IPS-18a (cell line): ENCODE results near the gene TTLL1.

Source experiments
- H3K27ac ChIP-seq: one replicate; pipeline ENCODE4 v1.5.1; 2013; ENCODE audit warnings: low read length
- H3K27me3 ChIP-seq: one replicate; pipeline ENCODE4 v1.6.1; 2013; ENCODE audit warnings: mild to moderate bottlenecking, low read length; ENCODE audit not compliant: control insufficient read depth, insufficient read depth
- H3K36me3 ChIP-seq: one replicate; pipeline ENCODE4 v1.6.1; 2013; ENCODE audit warnings: low read depth, low read length; ENCODE audit not compliant: control insufficient read depth
- H3K4me1 ChIP-seq: one replicate; pipeline ENCODE4 v1.6.1; 2013; ENCODE audit warnings: low read depth, low read length; ENCODE audit not compliant: control insufficient read depth
- H3K4me3 ChIP-seq: one replicate; pipeline ENCODE4 v1.5.1; 2013; ENCODE audit warnings: low read length
- H3K9ac ChIP-seq: one replicate; pipeline ENCODE4 v1.6.1; 2013; ENCODE audit warnings: mild to moderate bottlenecking, low read length, moderate library complexity
- H3K9me3 ChIP-seq: one replicate; pipeline ENCODE4 v1.6.1; 2013; ENCODE audit warnings: low read depth, low read length; ENCODE audit not compliant: control insufficient read depth

Gene TTLL1

DNA sequence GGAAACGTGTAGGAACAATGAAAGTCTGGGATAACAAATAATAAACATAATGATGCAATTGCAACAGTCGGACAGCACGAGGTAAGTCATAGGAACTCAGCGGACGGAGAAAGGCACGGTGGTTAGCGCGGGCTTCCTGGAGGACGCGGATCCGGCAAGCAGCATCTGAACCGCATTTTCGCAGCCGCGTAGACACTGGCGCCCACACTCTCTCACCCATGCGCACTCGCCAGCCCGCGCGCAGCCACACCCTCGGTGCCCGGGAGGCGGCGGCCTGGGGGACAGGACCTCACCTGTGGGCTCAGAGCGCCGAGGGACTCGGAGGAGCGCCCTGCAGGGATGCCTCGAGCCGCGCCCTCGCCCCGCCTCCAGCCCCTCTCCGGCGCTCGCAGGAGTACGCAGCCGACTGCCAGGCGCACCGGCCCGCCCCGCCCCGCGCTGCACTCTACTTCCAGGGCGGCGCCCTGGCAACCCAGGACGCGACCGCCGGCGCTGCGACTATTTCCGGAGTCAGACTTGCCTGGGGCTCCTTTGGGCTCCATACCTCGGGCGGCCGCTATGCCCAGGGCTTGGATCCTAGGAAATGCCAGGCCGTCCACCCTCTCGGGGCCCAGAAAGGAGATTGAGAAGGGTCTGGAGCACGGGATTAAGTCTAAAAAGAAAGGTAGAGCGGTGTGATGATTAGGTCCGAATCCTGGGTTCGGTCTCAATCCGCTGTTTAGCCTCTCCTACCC lies at the start of gene TTLL1:
Gene TTLL1, minus strand, starts transcription at position 408 of the 734 bp plus-strand sequence. CDS start 13,805 bp downstream, outside the sequence.
- H3K27me3 ChIP-seq = no peaks in the 10 kb centered on the region
- no peaks in the 10 kb centered on the region for H3K36me3 ChIP-seq
- no peaks in the 10 kb centered on the region for H3K9me3 ChIP-seq
- H3K4me1 ChIP-seq = peaks cover 3% of the 10 kb centered on the region
- peak within 1 kb of the TSS; percentile 87 for H3K4me3 ChIP-seq
- H3K27ac ChIP-seq = peak within 1 kb of the TSS; percentile 55
- H3K9ac ChIP-seq = peak within 1 kb of the TSS; percentile 72

DNA sequence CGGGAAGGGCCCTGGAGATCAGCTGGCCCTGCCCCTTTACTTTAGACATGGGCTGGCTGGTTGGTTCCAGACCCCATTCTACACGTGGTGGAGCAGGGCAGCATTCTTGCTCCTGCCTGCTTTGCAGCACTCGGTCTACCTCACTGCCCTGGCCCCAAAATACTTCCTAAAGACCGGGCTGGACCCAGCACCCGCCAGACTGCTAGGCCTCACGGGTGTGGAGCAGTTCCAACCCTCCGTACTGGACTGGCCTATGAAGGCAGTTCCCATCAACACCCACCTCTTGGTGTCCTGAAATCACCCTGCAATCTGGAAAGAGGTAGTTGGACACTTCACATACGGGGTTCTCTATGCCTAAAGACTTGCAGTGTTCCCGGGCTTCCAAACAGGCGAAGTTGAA lies 47.6 kb upstream of the TTLL1 start:
- no peaks in the 10 kb centered on the region for H3K4me1 ChIP-seq
- H3K9me3 ChIP-seq = no peaks in the 10 kb centered on the region
- H3K27me3 ChIP-seq = no peaks in the 10 kb centered on the region
- no peak overlapping the region for H3K4me3 ChIP-seq
- H3K36me3 ChIP-seq = peaks cover 42% of the 10 kb centered on the region
- H3K9ac ChIP-seq = no peak overlapping the region
- no peak overlapping the region for H3K27ac ChIP-seq

DNA sequence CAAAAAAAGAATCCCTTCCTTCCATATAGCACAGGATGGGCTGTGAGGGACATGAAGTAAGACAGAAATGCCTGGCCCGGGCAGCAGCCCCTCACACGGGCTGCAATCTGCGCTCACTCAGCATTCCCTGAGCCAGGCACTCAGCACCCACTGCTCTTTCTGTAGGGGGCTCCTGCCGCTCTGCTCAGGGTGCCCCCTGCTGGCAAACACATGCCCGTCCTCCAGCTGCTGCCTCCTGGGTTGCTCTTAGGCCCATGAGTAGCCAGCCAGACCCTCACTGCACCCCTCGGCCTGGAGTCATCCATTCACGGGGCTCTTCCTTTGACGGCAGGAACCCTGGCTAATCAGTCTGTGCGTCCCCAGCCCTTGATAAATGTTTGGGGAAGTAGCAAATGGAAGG lies 47.1 kb upstream of the TTLL1 start:
- no peaks in the 10 kb centered on the region for H3K9me3 ChIP-seq
- H3K36me3 ChIP-seq = peaks cover 45% of the 10 kb centered on the region
- no peak overlapping the region for H3K4me3 ChIP-seq
- H3K9ac ChIP-seq = no peak overlapping the region
- no peaks in the 10 kb centered on the region for H3K27me3 ChIP-seq
- H3K27ac ChIP-seq = no peak overlapping the region
- H3K4me1 ChIP-seq = no peaks in the 10 kb centered on the region

DNA sequence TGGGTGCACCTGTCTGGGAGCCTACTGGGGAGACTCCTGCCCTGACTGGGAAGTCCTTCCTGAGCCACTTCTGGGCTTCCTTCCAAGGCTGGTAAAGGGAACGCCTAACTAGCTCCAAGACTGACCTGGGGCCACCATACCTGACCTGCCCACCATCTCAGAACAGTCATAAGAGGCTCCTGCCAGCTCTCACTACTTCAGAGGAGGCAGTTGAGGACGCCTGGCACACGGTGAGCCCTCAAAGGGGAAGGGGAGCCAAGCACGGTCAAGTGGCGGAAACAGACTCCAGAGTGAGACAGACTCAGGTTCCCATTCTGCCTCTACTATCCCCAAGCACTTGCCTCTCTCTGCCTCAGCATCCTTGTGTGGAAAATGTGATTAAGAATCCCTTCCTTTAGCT lies 46.4 kb upstream of the TTLL1 start:
- Histone ChIP-seq H3K9ac (no peak overlapping the region), H3K9me3 (no peaks in the 10 kb centered on the region), H3K27ac (no peak overlapping the region), H3K4me3 (no peak overlapping the region), H3K27me3 (no peaks in the 10 kb centered on the region), H3K36me3 (peaks cover 38% of the 10 kb centered on the region), H3K4me1 (no peaks in the 10 kb centered on the region)

DNA sequence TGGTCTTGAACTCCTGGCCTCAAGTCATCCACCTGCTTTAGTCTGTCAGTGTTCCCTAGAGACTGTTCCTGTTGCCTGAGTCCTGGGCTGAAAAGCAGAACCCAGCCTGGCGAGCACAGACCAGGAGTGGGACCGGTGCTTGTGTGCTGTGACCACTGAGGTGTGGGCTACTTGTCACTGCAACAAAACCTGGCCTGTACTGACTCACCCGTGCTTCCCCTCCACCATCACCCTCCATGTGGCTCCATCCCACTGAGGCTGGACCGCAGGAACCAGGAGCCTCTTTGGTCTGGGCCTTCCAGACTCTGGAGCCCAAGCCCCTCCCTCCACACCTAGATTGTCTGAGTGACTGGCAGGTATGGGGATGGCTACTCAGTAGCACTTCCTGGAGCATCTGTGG lies 45.4 kb upstream of the TTLL1 start:
- peaks cover 5% of the 10 kb centered on the region for H3K4me1 ChIP-seq
- H3K36me3 ChIP-seq = peaks cover 32% of the 10 kb centered on the region
- no peak overlapping the region for H3K9ac ChIP-seq
- no peaks in the 10 kb centered on the region for H3K9me3 ChIP-seq
- H3K27me3 ChIP-seq = no peaks in the 10 kb centered on the region
- H3K27ac ChIP-seq = no peak overlapping the region
- no peak overlapping the region for H3K4me3 ChIP-seq

DNA sequence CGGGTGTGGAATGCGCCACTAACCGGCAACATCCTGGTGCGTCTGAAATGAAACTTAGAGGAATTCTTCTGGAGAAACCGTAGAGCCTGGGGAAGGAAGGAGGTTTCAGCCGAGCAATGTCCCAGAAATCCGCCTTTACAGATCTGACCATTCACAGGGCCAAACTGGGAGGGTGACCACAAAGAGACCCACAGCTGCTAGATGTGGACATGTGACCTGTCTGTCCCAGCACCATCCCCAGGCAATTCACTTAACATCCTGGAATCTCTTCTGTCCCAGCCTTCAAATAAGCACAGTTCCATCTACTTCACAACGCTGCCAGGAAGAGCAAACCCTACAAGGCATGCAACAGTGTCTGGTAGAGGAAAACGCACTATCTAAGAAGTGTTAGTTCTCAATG lies 44.2 kb upstream of the TTLL1 start:
- Histone ChIP-seq H3K36me3 (peaks cover 32% of the 10 kb centered on the region), H3K27ac (no peak overlapping the region), H3K9me3 (no peaks in the 10 kb centered on the region), H3K9ac (no peak overlapping the region), H3K4me1 (peaks cover 6% of the 10 kb centered on the region), H3K27me3 (no peaks in the 10 kb centered on the region), H3K4me3 (no peak overlapping the region)

DNA sequence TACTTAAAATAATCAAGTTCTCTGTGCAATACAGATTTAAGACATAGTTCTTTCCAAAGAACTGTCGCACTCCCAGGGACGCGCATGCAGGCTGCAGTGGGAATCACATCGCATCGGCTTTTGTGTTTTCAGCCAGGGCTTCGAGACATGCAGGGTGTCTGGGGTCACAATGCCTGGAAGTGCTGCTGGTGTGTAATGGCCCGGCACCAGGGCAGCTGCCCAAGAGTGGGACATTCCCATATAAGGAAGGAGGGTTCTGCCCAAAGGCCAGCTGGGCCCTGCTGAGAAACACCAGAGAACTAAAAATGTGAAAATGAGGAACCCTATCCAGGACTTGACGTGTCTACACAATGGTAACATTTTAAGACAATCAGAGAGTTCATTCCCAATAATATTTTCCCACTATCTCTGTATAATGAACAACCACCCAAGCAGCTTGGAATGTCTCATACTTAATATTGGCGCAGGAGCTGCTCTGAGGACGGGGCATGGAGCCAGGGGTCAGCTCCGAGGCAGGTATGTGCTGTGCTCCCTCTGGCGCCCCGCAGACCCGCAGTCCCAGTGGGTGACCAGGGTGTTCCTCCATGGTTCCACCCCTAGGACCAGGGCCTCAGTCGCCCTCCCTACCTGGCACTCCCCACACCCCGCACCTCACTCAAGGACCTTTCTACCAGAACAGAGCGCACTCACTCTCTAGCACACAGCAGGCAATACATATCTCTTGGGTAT lies 42.7 kb upstream of the TTLL1 start:
- peaks cover 22% of the 10 kb centered on the region for H3K36me3 ChIP-seq
- no peak overlapping the region for H3K4me3 ChIP-seq
- H3K9me3 ChIP-seq = no peaks in the 10 kb centered on the region
- peaks cover 6% of the 10 kb centered on the region for H3K4me1 ChIP-seq
- H3K27me3 ChIP-seq = no peaks in the 10 kb centered on the region
- H3K9ac ChIP-seq = no peak overlapping the region
- H3K27ac ChIP-seq = no peak overlapping the region

DNA sequence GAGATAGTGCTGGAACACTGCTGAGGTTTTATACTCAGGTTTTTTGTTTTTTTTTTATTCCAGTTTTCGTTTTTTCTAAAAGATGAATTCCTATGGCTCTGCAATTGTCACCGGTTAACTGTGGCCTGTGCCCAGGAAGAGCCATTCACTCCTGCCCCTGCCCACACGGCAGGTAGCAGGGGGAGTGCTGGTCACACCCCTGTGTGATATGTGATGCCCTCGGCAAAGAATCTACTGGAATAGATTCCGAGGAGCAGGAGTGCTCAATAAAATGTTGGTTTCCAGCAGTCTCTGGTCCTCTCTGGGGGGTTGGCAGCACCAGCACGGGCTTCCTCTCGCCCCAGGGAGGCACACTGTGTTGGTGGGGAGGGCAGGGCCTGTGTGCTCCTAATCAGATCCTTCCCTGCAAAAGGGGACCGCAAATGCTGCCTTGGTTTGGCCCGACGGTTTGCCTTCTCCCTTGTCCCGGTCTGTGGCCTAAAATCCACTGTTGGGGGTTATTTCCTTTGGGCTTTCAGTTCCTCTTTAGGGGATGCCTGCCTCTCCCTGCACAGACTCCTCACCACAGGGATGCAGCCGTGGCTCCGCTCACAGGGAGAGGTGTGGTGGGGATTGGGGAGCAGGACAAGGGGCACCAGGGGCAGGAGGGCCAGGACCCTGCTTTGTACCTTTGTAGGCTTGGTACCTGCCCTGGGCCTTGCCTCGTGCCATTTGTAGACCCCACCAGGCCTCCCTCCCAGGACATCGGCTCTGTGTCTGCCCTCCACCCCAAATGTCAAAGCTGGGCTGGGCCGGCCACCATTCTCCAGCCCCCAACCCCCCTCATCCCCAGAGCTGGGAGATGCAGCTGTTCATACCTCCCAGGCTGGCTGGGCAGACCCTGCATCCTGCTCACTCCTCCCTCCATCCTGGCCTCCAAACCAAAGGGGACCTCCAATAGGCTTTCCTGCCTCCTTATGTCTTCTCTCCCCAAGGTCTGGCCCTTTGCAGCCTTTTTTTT lies 40.5 kb upstream of the TTLL1 start:
- Histone ChIP-seq H3K9me3 (no peaks in the 10 kb centered on the region), H3K27ac (no peak overlapping the region), H3K4me3 (no peak overlapping the region), H3K9ac (no peak overlapping the region), H3K4me1 (peaks cover 6% of the 10 kb centered on the region), H3K27me3 (no peaks in the 10 kb centered on the region), H3K36me3 (peaks cover 16% of the 10 kb centered on the region)

DNA sequence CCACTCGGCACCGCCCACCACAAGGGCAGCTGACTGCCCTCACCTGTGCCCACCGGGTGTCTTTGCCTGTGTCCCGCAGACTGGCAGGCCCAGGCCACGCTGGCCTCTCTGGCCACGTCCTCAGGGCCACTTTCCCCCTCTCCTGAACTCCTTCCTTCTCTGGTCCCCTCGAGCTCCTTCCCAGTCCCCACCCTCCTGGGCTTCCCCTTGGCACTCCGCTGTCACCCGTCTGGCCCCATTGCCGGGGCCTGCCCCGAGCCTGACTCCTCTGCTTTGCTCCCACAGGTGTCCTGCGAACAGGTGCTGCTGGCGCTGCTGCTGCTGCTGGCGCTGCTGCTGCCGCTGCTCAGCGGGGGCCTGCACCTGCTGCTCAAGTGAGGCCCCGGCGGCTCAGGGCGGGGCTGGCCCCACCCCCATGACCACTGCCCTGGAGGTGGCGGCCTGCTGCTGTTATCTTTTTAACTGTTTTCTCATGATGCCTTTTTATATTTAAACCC lies 39.8 kb upstream of the TTLL1 start:
- Histone ChIP-seq H3K9me3 (no peaks in the 10 kb centered on the region), H3K36me3 (peaks cover 10% of the 10 kb centered on the region), H3K27me3 (no peaks in the 10 kb centered on the region), H3K9ac (no peak overlapping the region), H3K4me3 (no peak overlapping the region), H3K27ac (no peak overlapping the region), H3K4me1 (peaks cover 6% of the 10 kb centered on the region)

DNA sequence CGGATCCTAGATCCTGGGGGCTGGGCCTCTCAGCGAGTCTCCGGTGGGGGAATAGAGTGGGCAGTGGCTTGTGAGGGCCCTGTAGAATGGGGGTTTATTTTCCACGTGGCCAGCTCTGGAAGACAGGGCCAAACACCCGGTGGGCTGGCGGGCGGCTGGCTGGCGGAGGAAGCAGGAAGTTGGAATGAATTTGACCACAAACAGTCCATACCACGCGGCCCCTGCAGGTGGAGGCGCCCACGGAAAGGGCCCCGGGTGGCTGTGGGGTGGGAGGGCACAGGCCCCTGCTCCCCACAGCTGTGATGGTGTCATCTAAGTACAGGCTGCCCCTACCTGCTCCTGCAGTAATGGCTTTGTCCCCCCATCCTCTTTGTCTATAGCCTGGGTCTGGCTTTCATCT lies 38.9 kb upstream of the TTLL1 start:
- no peaks in the 10 kb centered on the region for H3K27me3 ChIP-seq
- H3K9me3 ChIP-seq = no peaks in the 10 kb centered on the region
- H3K9ac ChIP-seq = no peak overlapping the region
- no peak overlapping the region for H3K27ac ChIP-seq
- peaks cover 9% of the 10 kb centered on the region for H3K36me3 ChIP-seq
- H3K4me1 ChIP-seq = peaks cover 6% of the 10 kb centered on the region
- no peak overlapping the region for H3K4me3 ChIP-seq
